GM23338 (cell line): ENCODE results near the gene ESR2. TPM values are rescaled to one million over a fixed set of nuclear protein-coding genes. Genes with fewer than 3 reads are reported as not detected.

Source experiments
- CTCF ChIP-seq, 2 experiments: fragments of 200-600 bp in 1 of 2; sonication (generic) in 1 of 2; conservative IDR thresholded peaks; 2 replicates each; pipeline versions ENCODE4 v1.5.1 to v1.6.1; 2016 to 2017; ENCODE audit warnings: antibody characterized with exemption in 2 of 2, low read depth in 2 of 2, mild to moderate bottlenecking in 2 of 2, moderate library complexity in 1 of 2
- EZH2phosphoT487 ChIP-seq: fragments of 200-600 bp; sonication (generic); IDR thresholded peaks from one replicate; pipeline ENCODE4 v1.8.1; 2018; ENCODE audit warnings: antibody characterized with exemption; ENCODE audit not compliant: unreplicated experiment
- REST ChIP-seq: IDR thresholded peaks from one replicate; pipeline ENCODE4 v1.6.1; 2018; ENCODE audit warnings: antibody characterized with exemption; ENCODE audit not compliant: unreplicated experiment
- ZNF462 ChIP-seq: fragments of 250-450 bp; sonication (Bioruptor Pico); IDR thresholded peaks from 2 replicates; pipeline ENCODE4 v1.5.0; 2020; ENCODE audit warnings: mild to moderate bottlenecking, moderate library complexity
- polyA plus RNA-seq: library from polyadenylated mRNA; unstranded; fragments of >200 nt; fragmentation: Nextera tagmentation; extraction: Ambion mirVana; gene quantifications from 2 replicates; pipeline ENCODE4 v1.2.1, GENCODE V29; 2016
- total RNA-seq: library from RNA; depleted of rRNA; stranded (reverse); fragments of >200 nt; shearing (Covaris generic); gene quantifications from 2 replicates; pipeline ENCODE4 v1.2.3, GENCODE V29; 2014

Gene ESR2
- total and polyA plus RNA-seq, 2 experiments from 2014 or later, result 0.58 to 0.59 TPM

GRCh38 chr14:64117671-64118402 is 176.3 kb downstream of the ESR2 start (continued):
- TF ChIP-seq REST (no peak), EZH2phosphoT487 (no peak), ZNF462 (no peak), CTCF (conservative IDR thresholded peaks at IDR 0.05; ENCODE audit: low read depth in 2 of 2) (no peak)
